UCSD-AML1 (cell line): ENCODE data around the gene RANBP10.
"Not testable (repeated sequence)": the region's sequence is repeated elsewhere in the genome, so short reads cannot be mapped to it uniquely, and the experiment has no call there.

Experiments
- DNase-seq: peaks from one replicate; lab custom pipeline; 2025; ENCODE audit not compliant: unreplicated experiment; lab: John Stamatoyannopoulos, UW

RANBP10 gene

GRCh38 chr16:67780847-67781564 is 25.4 kb downstream of the RANBP10 start:
- no peak for DNase-seq

- DNase-seq = no peak
Measured at GRCh38 chr16:67779256-67780014, 26.9 kb downstream of the RANBP10 start.

GRCh38 chr16:67775273-67775672 is 31.1 kb downstream of the RANBP10 start:
- DNase-seq = no peak

GRCh38 chr16:67774457-67774853 is 31.9 kb downstream of the RANBP10 start:
- DNase-seq = no peak

- no peak for DNase-seq
Measured at GRCh38 chr16:67773569-67774456, 32.5 kb downstream of the RANBP10 start.

- DNase-seq = no peak
Measured at GRCh38 chr16:67773099-67773498, 33.3 kb downstream of the RANBP10 start.

GRCh38 chr16:67770346-67770991 is 35.9 kb downstream of the RANBP10 start:
- no peak for DNase-seq

GRCh38 chr16:67767953-67768352 is 38.4 kb downstream of the RANBP10 start:
- DNase-seq = no peak

GRCh38 chr16:67766291-67766690 is 40.1 kb downstream of the RANBP10 start:
- no peak for DNase-seq

GRCh38 chr16:67764158-67764667 is 42.1 kb downstream of the RANBP10 start:
- no peak for DNase-seq

GRCh38 chr16:67763066-67763465 is 43.3 kb downstream of the RANBP10 start:
- no peak for DNase-seq

- no peak for DNase-seq
Measured at GRCh38 chr16:67762385-67762784, 44.0 kb downstream of the RANBP10 start.

- no peak for DNase-seq
Measured at GRCh38 chr16:67761924-67762323, 44.4 kb downstream of the RANBP10 start.

GRCh38 chr16:67760956-67761230 is 45.5 kb downstream of the RANBP10 start:
- no peak for DNase-seq

GRCh38 chr16:67760206-67760955 is 46.0 kb downstream of the RANBP10 start:
- no peak for DNase-seq

- no peak for DNase-seq
Measured at GRCh38 chr16:67758966-67759365, 47.4 kb downstream of the RANBP10 start.

GRCh38 chr16:67758006-67758405 is 48.4 kb downstream of the RANBP10 start:
- no peak for DNase-seq

GRCh38 chr16:67752641-67753040 is 53.7 kb downstream of the RANBP10 start:
- no peak for DNase-seq

GRCh38 chr16:67751331-67751730 is 55.0 kb downstream of the RANBP10 start:
- not testable (repeated sequence) for DNase-seq

GRCh38 chr16:67750466-67750865 is 55.9 kb downstream of the RANBP10 start:
- no peak for DNase-seq
